GM15510 (cell line): ENCODE measurements around the gene EN1.

Experiments
- POLR2A ChIP-seq: IDR thresholded peaks from 3 replicates; pipeline ENCODE4 v1.6.1; 2011; ENCODE audit warnings: borderline replicate concordance; ENCODE audit not compliant: insufficient read length; ENCODE audit errors: extremely low read depth

Gene EN1

GRCh38 chr2:118806797-118807667 lies 40.4 kb downstream of the EN1 start:
- no peak for TF ChIP-seq POLR2A

GRCh38 chr2:118805064-118805690 lies 42.3 kb downstream of the EN1 start:
- TF ChIP-seq POLR2A: no peak

DNA sequence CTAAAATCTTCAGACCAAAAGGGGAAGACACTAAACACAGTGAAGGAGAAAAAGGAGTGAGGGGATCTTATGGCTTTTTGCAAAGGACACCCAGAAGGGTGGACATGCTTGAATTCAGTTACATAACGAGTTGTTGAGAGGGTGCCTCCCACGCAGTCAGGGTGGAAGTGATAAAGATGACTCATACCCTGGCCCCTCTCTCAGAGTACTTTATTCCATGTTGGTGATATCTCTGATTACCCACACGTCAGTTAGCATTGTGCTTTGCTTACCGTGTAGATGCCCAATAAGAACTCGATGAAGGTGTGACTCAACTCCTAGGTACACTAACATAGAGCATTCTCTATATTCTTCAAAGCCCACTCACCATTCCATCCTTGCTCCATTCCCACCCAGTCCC lies 44.4 kb downstream of the EN1 start:
- no peak for TF ChIP-seq POLR2A

DNA sequence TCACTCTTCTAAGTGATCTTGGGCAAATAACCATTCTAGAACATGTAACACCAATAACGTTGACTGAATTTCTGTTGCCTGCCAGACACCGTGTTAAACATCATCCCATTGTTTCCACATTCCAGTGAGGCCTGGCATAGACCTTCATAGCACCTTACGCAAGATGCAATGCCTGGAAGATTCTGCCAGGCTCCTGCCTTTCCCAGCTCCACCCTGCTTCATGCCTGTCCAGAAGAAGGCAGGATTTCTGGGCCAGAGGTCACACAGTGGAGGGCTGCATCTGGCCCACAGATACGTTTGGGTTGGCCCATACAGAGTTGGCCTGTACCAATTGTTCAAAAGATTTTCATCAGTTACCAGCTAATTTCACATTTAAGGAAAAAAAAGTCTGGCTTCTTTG lies 46.3 kb downstream of the EN1 start:
- TF ChIP-seq POLR2A: no peak

GRCh38 chr2:118800736-118801135 lies 46.7 kb downstream of the EN1 start:
- TF ChIP-seq POLR2A: no peak

- no peak for TF ChIP-seq POLR2A
Measured at GRCh38 chr2:118794546-118794945, 52.9 kb downstream of the EN1 start.
